ENCODE results near the gene AVEN.
A peak's percentile ranks its signal among the peaks of the same experiment; 100 is the strongest.
"Not testable (repeated sequence)": the region's sequence is repeated elsewhere in the genome, so short reads cannot be mapped to it uniquely, and the experiment has no call there.

The AVEN gene

DNA sequence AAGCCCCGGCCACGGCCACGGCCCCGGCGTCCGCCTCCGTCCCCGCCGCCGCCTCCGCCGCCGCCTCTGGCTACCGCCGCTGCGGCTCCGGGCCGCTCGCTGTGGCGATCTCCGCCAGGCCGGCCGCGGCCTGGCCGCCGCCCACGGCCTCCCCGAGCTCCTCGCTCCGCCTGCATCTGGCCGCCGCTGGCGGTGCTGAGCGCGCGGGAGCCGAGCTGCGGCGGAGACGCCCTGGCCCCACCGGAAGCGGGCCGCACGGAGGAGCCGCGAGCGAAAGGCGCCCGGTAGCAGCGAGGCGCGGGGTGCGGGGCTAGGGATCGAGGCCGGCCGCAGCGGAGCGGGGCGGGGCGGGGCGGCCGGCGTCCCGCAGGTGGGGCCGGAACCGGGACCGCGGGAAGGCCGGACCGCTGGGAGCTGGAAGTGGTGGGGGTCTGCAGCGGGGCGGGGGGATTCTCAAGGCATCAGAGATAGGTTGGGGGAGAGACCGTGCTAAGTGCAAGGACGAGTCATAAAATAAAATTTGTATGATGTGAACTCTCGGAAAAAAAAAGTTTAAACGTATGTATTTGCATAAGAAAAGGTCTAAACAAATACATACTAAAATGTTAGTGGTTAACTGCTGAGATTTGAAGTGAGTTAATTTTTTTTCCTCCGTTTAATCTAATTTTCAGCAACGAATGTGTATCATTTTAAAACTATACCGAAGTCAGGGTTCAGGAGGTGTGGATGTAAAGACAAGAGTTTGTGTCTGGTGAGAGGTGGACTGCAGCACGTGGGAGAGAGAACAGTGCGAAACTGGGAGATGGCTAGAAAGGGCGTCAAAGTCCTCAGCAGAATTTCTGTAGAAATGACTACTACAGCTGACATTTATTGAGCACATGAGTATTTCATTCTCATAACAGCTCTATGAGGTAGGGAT, at the start of gene AVEN:
Gene AVEN (minus strand): TSS at position 334 of the 919 bp plus-strand sequence. CDS start 158 bp downstream, at position 176.
- DNase-seq, result peak; percentile 38

GRCh38 chr15:34085746-34086145, 46.7 kb upstream of the AVEN start:
- DNase-seq, result no peak

GRCh38 chr15:34084086-34084485, 45.1 kb upstream of the AVEN start:
- DNase-seq, result no peak

DNA sequence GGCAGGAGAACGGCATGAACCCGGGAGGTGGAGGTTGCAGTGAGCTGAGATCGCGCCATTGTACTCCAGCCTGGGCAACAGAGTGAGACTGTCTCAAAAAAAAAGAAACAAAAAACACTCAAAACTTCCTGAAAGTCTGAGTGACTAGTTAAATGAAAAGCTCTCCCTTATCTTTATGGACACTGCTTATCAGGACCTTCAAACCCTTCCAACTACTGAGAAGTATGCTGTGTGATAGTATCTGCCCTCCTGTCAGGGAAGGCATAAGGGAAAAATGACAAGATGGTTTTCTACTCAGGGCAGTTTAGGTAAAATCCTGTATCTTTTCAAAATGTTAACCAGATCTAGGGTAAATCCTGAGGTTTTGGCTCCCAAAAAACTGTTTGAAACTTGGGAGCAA, 40.9 kb upstream of the AVEN start:
- no peak for DNase-seq

- no peak for DNase-seq
These were observed 39.9 kb upstream of the AVEN start for GRCh38 chr15:34078900-34079299.

- no peak for DNase-seq
These were observed 37.8 kb upstream of the AVEN start for GRCh38 chr15:34076785-34077184.

DNA sequence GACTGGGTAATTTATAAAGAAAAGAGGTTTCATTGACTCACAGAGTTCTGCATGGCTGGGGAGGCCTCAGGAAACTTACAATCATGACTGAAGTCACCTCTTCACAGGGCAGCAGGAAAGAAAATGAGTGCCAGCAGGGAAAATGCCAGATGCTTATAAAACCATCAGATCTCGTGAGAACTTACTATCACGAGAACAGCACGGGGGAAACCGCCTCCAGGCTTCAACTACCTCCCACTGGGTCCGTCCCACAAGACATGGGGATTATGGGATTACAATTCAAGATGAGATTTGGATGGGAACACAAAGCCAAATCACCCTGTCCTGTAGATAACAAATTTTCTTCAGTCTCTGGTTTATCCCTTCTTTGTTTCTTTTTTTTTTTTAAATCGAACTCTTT, 31.0 kb upstream of the AVEN start:
- no peak for DNase-seq

DNA sequence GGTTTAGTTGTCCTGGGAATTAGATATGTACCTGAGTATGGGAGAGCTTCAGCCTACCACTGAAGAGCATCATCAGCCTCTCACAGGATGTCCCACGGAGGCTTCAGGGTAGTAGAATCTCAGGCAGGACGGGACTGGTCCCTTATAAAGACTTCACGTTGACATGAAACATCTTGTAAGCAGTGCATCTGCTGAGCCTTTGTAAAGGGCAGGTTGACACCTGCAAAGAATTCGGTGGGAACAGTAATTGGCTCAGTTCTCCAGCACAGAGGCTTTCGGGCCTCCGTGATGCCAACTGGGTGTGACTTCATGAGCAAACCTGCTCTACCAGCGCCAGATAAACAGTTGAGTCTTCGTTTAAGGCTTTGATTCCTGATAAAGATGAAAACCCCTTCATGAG, 26.9 kb upstream of the AVEN start:
- DNase-seq, result no peak

GRCh38 chr15:34065261-34065660, 26.3 kb upstream of the AVEN start:
- DNase-seq, result no peak

DNA sequence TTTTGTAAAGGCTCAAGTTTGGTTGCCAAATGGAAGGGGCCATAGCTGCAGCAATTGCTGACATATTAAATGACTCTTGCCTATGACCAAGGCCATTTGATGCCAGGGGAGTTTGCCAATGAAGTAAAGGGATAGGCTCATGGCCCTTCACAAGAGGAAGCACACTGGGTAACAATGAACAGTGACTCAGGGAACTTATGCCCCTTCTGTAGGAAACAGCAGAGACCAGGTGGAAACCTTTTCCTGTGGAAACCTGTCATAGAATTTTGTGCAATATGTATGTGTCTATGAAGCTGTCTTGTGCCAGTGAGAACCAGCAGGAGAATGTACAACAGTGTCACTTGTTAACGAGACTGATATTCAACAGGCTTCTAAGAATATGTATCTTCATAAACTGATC, 25.4 kb upstream of the AVEN start:
- DNase-seq, result no peak

DNA sequence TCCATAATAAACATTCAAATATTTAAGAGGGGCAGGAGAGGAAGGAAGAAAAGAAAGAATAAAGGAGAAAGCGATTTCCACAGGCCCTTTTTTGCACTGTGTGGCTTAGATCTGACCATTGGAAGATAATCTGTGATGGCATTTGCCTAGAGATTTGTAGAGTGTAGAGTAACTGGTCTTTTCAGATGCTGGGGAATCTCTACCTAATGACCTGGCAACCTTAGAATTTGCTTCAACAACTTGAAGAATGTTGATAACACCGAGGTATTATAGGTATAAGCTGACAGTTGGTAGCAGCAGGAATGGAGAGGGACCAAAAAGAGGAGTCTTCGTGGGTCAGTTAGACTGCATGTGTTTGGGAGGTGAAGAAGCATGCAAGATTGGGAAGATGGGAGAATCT, 20.9 kb upstream of the AVEN start:
- no peak for DNase-seq

DNA sequence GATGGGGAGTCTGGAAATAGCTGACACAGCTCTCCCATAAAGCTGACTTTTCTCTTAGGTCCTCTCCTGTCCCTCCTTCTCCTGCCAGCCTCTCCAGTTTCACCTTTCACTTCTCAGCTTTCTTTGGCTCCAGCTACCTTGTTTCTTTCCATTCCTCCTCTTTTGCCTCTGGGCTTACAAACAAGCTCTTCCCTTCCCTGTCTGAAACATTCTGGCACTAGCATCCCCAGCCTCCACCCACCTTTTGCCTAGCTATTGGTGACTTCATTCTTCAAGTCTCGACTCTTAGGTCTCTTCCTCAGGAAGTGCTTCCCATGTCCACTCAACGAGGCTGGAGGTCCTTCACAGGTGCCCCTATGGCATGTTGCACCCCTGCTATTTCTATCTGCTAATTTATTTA, 20.5 kb upstream of the AVEN start:
- DNase-seq, result no peak

- DNase-seq, result no peak
These were observed 17.9 kb upstream of the AVEN start for GRCh38 chr15:34056911-34057310.

- no peak for DNase-seq
These were observed 17.0 kb upstream of the AVEN start for GRCh38 chr15:34055868-34056595.

DNA sequence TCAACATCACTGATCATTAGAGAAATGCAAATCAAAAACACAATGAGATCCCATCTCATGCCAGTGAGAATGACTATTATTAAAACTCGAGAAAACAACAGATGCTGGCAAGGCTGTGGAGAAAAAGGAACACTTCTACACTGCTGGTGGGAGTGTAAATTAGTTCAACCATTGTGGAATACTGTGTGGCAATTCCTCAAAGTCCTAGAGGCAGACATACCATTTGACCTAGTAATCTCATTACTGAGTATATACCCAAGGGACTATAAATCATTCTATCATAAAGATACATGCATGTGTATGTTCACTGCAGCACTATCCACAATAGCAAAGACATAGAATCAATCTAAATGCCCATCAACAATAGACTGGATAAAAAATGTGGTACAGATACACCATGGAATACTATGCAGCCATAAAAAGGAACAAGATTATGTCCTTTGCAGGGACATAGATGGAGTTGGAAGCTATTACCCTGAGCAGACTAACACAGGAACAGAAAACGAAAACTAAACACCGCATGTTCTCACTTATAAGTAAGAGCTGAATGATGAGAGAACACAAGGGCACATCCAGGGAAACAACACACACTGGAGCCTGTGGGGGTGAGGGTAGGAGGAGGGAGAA, 15.2 kb upstream of the AVEN start:
- no peak for DNase-seq

GRCh38 chr15:34050385-34050784, 11.4 kb upstream of the AVEN start:
- DNase-seq, result not testable (repeated sequence)

DNA sequence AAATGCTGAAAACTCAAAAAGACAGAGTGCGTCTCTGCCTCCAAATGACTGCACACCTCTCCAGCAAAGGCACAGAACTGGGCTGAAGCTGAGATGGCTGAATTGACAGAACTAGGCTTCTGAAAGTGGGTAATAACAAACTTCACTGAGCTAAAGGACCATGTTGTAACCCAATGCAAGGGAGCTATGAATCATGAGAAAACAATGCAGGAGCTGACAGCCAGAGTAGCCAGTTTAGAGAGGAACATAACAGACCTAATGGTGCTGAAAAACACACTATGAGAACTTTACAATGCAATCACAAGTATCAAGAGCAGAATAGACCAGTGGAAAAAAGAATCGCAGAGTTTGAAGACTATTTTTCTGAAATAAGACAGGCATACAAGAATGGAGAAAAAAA, 10.1 kb upstream of the AVEN start:
- DNase-seq, result no peak

GRCh38 chr15:34047893-34048775, 9.1 kb upstream of the AVEN start:
- no peak for DNase-seq

DNA sequence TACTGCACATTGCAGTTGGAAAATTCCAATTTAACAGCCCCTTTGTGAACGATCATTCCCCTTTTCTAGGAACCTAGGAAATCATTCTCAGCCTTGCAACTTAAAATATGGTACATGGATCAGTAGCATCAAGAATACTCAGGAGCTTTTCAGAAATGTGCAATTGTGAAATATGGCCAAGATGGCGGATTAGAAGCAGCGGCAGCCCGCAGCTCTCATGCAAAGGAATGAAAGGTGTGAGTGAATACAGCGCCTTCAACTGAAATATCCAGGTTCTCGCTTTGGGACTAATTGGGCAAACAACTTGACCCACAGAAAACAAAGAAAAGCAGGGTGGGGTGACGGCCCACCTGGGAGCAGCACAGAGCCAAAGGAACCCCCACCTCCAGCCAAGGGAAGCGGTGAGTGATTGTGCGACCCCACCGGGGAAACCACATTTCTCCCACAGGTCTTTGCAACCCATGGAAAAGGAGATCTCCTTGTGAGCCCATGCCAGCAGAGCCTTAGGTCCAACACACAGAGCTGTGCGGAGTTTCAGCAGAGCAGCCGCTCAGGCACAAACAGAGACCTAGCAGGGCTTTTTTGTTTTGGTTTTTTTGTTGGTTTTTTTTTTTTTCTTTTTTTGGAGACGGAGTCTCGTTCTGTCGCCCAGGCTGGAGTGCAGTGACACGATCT, 7.6 kb upstream of the AVEN start:
- no peak for DNase-seq

DNA sequence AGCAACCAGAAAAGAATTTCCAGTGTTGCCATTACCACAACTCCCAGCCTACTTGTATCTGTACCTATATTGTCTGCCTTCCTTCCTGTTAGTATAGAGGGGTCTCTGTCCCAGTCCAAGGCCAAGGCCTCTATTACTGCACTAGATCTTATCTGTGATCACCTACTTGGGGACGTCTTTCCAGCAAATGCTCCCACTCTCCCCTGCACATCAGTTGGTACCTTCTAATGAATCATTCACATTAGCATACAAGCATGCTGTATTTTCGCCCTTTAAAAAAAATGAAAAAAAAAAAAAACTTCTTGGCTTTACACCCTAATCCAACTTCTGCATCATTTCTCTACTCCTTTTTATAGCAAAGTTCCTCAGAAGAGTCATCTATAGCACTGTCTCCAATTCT, 4.8 kb upstream of the AVEN start:
- no peak for DNase-seq

DNA sequence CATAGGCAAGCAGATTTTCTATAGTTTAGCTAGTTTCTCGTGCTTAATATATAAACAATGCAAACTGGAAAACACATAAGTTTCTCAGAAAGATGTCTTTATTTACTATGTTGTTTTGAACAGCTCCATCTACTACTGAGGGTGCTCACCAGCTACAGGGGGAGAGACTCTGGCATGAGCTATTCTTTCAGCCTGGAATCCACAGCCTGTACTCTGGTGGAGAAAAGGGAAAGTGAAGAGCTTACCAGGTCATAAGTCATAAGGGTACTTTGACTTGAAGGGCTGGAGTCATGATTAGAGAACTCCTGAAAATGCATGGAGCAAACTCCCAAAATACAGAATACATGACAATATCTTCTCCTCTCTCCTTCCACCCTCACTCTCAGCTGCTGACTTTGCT, 4.4 kb upstream of the AVEN start:
- DNase-seq, result no peak

DNA sequence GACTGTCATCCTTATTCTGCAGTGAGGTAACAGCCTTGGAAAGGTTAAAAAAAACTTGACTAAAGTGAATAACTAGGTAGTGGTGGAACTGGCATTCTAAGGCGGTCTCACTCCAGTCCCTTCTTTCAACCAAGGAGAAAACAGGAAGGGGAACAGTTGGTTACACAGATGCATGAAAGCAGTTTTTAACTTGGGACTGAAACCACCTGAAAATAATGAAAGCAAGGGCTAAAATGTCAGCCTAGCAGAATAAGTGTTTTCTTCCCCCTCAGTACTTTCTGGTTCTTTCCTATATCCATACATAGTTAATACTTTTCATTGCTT, 748 bp upstream of the AVEN start:
- DNase-seq, result no peak

Data from activated T-cell treated with anti-CD3 and anti-CD28 coated beads for 4 hours (primary cell).